ENCODE results near the gene TRMU.

Gene TRMU

DNA sequence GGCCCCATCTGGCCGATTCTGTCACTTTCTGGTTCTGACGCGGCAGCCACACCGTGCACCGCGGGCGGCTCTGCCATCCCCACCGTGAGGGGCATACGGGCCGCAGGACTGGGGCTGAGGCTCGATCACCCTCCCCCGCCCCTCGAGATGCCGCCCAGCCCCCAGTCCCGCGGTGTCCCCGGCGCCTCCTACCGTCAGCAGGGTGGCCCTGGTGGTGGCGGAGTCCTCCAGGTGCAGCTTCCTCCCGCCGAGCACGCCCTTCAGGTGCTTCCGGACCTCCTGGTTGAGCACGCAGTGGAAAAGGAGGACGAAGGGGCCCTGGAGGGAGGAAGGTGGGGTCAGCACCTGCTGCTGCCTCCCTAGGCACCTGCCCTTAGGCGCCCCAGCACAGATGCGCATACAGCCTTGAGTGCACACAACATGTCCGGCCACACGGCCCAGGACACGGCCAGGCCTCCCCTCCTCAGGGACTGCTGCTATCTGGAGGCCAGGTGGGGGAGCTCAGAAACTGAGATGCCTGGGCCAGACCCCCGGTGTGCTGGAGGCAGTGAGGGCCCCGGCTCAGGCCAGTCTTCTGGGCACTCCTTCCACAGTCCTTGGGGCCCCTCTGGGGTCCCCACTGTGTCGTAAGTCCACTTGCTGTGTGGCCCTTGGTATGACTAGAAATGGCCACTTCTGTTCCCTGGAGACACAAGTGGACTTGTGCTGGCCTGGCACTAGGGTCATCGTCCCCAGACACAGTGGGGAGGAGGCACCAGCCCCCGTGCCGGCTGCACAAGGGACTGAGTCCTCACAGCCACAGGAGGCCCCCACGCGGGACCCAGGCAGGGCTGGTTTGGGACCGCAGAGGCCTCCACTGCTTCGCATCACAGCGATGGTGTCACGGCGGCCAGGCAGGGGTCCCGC is 31.5 kb downstream of the TRMU start:
- in situ Hi-C loops (cut with HindIII; ENCODE audit: low sequenced_read_pairs): no loop called here

DNA sequence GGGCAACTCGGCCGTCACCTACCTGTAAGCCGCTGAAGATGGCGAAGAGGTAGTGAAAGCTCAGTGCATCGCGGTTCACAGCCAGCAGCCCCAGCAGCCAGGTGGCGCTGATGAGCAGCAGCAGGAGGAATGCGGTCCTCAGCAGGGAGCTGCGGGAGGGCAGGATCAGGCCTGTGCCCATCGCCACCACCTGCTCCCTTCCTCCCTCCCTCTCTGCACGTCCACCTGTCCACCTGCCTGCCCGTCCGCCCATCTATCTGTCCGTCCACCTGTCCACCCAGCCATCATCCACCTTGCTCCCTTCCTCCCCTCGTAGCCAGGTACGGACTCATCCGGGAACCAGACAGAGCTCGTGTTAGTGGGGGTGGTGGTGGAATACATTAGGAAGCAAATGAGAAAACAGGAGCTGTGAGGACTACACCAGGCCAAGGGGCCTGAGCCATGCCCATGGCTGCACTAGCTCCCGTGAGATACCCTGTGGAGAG is 32.2 kb downstream of the TRMU start:
- in situ Hi-C loops (cut with HindIII; ENCODE audit: low sequenced_read_pairs): no loop called here

DNA sequence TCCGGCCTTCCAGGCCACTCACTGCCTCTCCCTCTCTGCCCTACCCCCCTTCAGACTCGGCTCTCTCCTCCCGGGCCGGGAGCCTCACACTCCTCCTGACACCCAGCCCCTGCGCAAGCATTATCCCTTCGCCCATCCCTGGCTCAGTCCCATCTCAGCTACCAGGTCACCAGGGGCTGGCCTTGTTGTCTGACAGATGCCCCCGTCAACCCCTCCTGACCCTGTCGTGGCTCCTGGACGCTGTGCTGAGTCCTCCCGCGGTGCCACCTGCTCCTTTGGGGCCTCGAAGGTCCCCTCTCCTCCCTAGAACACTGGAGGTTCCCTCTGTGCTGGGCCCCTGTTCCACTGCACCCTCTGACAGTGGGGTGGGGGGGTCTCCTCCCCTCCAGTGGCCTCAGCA is 32.9 kb downstream of the TRMU start:
- in situ Hi-C loops (cut with HindIII; ENCODE audit: low sequenced_read_pairs): no loop called here

DNA sequence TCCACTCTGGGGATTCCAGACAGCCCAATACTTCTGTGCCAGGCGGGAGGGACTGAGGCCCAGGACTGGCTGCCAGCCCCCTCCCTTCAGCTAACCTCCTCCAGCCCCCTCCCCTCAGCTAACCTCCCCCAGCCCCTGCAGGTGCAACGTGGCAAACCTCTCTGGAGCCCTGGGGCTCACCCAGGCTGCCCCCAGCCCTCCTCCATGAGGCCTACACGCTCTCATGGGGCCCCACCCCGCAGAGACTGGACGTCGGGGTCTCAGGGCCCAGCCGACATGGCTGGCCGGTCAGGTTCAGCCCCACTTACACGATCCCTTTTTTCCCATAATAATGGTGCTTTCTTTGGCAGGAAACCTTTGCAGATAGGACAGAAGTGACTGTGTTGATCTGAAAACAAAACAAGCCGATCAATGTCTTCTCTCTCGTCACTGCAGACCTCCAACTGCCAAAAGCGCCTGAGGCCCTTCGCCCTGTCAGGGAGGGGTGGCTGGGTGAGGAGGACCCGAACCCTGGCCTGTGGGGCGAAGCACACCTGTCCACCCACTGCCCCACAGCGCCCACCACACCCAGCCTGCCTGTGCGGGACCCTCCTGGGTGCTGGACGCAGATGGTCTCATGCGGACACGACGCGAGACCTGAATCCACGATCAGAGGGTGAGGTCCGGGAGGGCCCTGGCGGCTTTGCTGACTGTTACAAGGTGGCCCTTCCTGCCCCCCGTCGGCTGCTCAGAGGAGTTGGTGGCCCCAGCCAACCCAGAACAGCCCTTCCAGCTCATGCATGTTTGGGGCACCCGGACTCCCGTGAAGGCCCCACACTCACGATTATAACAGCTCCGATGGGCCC is 33.6 kb downstream of the TRMU start:
- in situ Hi-C loops (cut with HindIII; ENCODE audit: low sequenced_read_pairs): no loop called here

DNA sequence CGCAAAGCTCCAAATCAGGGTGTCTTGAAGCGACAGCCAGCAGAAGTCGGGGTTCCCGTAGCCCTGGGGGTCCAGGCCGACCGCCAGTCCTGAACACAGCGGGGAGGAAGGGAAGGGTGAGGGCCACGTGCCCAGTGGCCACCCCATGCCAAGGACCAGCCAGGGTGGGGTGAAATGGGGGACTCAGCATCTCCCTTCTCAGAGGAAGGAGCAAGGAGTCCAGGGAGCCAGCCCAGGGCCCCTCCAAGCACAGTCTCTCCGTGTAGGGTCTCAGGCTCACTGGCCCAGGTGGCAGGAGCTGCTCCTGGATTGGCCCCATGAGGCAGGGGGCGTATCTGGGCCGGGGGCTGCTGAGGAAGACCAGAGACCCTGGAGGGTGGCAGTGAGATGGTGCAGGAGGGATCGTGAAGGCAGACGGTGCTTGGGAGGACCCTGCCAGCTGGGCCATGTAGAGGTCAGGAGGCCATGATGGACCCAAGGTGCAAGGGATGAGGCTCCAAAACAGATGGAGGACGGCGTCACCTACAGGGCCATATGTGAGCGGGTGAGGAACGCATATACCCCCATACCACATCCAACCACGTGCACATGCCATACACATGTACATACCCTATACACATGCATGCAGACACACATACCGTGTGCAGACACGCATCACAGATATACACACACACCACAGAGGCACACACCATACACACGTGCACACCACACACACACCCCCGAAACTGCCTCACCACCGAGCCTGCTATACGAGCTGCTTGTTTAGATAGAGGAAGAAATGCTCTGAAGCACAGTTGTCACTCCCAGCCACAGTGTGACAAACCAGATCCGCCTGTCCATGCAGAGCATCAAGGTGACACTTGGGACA is 34.4 kb downstream of the TRMU start:
- in situ Hi-C loops (cut with HindIII; ENCODE audit: low sequenced_read_pairs): no loop called here

DNA sequence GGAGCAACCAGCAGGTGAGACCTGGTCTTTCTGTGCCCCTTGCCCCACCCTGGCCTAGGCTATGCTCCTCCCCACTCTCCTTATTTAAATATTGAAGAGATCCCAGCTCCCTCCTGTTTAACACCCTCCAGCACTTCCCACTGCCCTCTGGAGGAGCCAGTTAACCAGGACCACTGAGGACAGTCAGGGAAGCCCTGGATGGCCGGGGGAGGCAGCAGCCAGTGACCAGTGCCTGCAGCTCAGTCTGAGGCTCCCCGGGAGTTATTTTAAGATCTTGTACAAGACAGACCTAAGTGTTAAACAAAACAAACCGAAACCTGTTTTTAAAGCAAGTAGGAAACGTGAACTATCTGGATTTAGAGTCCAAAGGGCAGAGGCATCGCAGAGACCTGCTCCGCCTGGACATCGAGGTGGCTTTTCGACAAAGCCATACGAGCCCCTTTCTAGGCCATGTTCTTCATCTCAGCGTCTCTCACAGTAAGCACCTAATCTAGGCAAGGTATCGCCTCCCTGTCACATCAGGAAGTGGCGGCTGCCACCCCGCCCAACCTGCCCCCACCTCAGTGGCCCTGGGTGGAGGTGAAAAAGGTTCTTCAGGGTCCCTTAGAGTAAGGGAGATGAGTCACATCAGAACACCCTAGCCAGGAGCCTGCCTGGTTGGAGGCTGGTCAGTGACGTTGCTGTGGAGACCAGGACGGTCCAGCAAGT is 35.2 kb downstream of the TRMU start:
- in situ Hi-C loops (cut with HindIII; ENCODE audit: low sequenced_read_pairs): no loop called here

DNA sequence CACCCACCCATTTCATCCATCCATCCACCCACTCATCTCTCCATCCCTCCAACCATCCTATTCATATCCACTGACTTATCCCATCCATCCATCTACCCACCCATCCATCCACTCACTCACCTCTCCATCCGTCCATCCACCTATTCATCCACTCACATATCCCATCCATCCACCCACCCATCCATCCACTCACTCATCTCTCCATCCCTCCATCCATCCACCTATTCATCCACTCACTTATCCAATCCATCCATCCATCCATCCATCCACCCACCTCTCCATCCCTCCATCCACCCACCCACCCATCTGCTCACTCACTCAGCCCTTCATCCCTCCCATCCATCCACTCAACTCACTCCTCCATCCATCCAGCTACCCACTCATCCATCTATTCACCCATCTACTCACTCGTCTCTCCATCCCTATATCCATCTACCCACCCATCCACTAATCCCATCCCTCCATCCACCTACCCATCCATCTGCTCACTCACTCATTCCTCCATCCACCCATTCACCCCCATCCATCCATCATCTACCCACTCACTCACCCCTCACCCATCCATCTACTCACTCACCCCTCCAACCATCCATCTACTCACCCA is 36.2 kb downstream of the TRMU start:
- in situ Hi-C loops (cut with HindIII; ENCODE audit: low sequenced_read_pairs): no loop called here

DNA sequence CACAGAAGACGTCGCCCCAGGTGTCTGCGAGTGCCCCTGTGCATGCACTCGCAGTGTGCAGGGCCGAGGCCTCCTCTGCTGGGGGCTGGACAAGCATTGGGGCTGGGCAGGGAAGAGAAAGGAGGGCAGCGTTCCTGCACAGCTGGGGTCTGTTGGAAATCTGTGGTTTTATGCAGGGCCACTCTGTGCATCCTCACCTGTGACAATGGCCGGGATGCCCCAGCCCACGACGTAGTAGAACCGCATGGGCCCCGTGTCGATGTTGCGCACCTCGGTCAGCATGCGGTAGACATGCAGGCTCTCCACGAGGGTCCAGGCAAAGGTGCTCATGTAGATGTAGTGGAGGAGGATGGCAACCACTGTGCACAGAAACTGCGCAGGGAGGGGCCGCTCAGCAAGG is 37.2 kb downstream of the TRMU start:
- in situ Hi-C loops (cut with HindIII; ENCODE audit: low sequenced_read_pairs): no loop called here

DNA sequence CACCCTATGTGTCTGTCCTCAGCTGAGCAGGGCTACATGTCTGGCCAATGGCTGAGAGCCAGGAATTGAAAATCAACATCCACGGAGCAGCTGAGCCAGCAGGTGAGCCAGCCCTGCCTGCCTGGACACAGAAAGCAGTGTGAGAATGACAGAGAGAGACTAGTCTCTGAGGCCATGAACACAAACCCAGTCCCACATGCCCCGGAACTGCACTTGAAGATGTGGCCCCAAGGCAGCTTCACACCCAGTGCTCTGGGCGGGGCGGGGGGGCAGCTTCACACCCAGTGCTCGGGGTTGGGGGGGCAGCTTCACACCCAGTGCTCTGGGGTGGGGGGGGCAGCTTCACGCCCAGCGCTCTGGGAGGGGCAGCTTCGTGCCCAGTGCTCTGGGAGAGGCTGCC is 37.6 kb downstream of the TRMU start:
- in situ Hi-C loops (cut with HindIII; ENCODE audit: low sequenced_read_pairs): no loop called here

DNA sequence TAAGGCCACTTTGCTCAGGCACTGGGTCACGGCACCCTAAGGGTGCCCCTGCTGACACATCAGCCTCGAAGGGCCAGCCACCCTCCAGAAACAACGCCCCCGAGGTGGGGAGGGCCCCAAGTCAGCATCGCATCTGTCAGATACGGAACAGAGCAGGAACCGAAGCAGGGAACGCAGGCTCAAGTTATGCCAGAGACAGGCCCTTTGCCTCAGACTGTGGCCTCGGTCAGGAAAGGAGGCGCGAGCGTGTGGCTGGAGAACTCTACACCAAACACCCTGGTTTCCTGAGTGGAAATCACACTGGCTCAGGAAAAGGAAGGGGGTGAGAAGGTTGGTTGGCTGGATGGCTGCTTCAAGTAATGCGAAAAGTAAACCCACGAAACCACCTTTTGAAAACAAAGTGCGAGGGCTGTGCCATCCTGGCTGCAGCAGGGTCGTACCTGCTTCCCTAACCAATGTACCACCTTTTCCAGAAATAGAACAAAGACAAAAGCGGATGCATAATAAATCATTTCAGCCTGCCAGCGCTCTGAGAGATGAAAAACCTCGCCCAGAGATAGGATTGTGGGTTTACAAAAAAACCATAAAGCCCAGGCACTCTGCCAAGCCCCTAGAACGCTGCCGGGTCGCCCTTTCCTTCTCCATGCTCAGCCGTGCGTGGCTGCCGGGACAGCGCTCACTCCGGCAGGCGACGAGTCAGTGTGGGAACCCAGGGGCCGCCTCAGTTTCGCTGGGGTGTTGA is 38.6 kb downstream of the TRMU start:
- in situ Hi-C loops (cut with HindIII; ENCODE audit: low sequenced_read_pairs): no loop called here

DNA sequence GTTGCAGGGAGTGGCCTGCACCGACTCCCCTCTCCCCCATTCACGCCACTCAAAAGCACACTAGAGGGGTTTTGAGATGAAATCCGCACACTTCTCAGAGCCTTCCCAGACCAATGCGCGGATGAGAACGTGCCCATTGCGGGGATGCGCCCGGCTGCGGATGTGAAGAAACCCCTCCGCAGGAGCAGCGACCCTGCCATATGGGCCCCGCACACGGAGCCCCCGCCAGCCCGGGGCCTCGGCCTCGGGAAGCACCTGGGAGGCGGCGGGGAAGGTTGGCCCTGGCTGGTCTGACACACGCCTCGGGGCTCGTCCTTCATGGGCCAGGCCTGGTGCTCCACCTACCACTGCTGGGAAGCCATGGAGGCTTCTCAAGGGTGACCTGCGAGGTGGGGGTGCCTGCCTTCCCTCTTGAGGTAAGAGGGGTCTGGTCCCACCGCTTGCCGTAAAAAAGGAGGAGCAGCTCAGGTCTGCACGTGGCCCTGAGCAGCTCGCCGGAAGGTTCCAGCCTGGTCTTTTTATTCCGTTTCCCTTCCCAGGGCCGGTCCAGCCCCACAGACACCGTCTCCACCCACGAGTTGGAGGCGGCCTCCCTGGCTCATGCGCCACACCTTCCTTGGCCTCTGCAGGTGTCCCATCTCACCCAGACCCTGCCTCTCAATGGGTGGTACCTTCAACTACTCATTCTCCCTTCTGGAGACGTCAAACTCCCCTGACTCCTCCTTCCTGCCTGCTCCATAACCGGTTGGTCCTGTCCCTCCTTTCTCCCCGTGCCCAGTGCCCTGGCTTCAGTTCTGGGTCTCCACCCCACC is 39.4 kb downstream of the TRMU start:
- in situ Hi-C loops (cut with HindIII; ENCODE audit: low sequenced_read_pairs): no loop called here

DNA sequence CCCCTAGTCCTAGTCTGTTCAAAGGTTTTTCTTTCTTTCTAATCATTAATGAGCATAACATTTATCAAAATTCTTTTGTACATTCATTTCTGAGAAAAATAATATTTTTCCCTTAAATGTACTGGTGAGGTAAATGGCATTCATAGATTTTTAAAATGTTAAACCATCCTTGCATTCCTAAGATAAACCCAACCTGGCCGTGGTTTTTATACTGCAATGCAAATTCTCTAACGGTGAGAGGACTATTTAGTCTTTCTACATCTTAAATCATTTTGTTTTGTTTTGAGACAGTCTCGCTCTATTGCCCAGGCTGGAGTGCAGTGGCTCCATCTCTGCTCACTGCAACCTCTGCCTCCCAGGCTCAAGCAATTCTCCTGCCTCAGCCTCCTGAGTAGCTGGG is 40.6 kb downstream of the TRMU start:
- in situ Hi-C loops (cut with HindIII; ENCODE audit: low sequenced_read_pairs): no loop called here

DNA sequence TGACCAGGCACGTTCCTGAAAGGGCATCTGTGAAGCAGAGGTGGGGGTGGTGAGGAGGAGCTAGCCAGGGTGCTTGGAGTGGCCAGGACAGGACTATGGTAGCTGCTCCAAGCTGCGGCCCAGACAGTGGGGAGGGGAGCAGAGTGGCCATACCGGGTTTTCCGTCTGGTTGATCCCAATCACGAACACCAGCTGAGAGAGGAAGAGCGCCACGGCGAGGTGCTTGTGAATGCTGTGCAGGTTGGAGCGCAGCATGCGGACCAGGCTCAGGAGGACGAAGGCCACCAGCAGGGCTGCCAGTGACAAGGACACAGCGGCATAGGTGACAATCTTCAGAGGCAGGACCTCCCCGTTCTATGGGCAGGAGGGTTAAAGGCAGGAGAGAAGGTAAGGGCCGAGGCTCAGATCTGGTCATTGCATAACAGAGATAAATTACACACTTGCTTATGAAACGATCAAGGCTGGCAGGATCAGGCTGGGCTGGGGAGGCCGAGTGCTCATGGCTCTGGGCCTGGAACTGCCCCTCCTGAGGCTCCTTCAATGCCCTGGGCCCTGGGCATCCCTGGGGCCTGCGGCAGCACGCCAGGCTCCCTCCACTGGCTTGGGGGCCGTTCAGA is 41.5 kb downstream of the TRMU start:
- in situ Hi-C loops (cut with HindIII; ENCODE audit: low sequenced_read_pairs): no loop called here

DNA sequence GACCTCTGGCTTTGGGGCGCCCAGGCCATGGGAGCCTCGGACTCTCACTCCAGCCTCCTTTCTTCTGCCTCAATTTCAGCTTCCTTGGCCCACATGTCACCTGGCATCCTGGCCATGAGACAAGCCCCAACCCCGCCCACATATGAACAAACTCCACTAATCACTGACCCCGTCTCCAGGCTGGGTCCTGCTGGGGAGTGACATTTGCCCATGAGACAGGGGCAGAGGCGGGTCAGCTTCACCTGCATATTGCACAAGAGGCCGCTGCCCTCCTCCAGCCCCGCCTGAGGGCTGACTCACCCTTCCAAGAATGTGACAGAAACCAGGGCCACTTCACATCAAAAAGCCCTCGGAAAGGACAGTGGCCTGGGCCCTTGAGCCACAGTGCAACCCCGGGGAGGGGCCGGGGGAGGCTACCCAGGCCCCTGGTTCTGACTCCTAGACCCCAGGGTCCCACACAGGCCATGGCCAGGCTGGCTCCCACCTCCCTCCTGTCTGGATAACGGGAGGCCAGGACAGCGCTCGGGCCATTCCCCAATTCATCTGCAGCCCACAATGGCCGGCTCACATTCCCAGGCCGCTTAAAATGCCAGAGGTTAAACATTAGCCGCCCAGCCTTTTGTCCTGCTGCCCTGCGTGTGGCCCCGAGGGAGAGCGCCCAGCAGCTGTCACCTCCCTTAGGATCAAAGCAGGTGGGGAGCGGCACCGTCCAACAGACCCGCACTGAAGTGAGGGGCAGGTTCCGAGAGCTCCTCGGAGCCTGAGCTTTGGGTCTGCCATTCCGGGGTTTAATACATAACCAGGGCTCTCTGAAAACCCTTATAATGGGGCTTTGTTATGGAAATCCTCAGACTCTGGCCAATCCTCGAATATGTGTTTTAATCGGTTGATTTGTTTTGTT is 42.3 kb downstream of the TRMU start:
- in situ Hi-C loops (cut with HindIII; ENCODE audit: low sequenced_read_pairs): no loop called here

DNA sequence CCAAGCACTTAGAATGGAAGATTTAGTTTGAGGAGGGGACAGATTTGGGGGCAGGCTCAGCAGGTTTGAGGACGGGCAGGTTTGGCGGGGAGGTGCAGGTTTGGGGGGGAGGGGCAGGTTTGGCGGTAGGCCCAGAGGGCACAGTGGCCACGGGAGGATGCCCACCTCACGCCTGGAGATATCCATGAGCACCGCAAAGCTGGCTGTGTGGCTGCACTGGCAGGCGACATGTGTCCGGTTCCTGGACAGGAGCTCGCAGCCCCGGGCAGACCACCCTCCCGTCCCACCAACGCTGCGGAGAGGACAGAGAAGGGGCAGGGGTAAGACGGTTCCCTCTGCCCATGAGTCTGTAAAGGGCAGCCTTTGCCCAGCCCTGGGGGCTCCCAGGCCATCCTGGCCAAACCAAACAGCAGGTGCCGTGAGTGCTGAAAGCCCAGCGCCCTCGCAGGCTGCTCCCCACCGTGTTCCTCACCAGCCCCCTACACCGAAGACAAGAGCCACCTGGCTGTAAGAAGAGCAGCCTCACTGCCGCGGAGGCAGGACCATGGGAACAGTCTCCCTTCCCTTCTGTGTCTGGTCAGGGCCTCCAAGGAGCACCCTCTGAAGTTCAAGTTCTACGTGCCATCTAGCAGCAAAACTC is 43.0 kb downstream of the TRMU start:
- in situ Hi-C loops (cut with HindIII; ENCODE audit: low sequenced_read_pairs): no loop called here
